ENCODE measurements around the gene LRRC36. TPM values are rescaled to one million over a fixed set of nuclear protein-coding genes. Genes with fewer than 3 reads are reported as not detected.

The LRRC36 gene
- total and polyA plus RNA-seq, 10 of the 15 experiments (the other 5 are each of a cell fraction or from before 2014, with no cell fraction given): 0.45 to 2.0 (median 0.75) TPM; not detected in 1

GRCh38 chr16:67424261-67424615 lies 97.6 kb downstream of the LRRC36 start:
- intact Hi-C loops (cut with micrococcal nuclease; ENCODE audit: unreplicated experiment) (no loop called here), in situ Hi-C loops (cut with MboI) (loop anchor here (25.0 kb wide), 1 partner anchor 437 kb away; the partner anchor contains the start of gene CES4A)
- H3K27ac ChIP-seq (ENCODE audit: control insufficient read depth, insufficient read depth): no peak overlapping the region
- no peaks in the 10 kb centered on the region for H3K36me3 ChIP-seq (ENCODE audit: control insufficient read depth in 2 of 2, insufficient read depth in 2 of 2, low read length in 1 of 2)
- no peak for DNase-seq (ENCODE audit: low read depth, low spot score)
- H3K79me2 ChIP-seq (ENCODE audit: control insufficient read depth, insufficient read depth, low read length): no peaks in the 10 kb centered on the region
- no peak overlapping the region for H3K4me2 ChIP-seq (ENCODE audit: control insufficient read depth, insufficient read depth)
- ChIA-PET SMC1A (ENCODE audit: uncharacterized antibody, unreplicated experiment) (no interaction called here), RAD21 (ENCODE audit: unreplicated experiment) (interaction anchor here (1.2 to 1.4 kb wide), 2 partner anchors 23 to 26 kb away, joined by 3 read pairs; no protein-coding TSS in a partner anchor), POLR2A (no interaction called here), CTCF (interaction anchor here (1.1 to 5.6 kb wide), 3 partner anchors 21 to 43 kb away, joined by 4 to 84 read pairs (median 4); no protein-coding TSS in a partner anchor)
- no peak overlapping the region for H3K4me3 ChIP-seq
- TF ChIP-seq, protein P1, sequence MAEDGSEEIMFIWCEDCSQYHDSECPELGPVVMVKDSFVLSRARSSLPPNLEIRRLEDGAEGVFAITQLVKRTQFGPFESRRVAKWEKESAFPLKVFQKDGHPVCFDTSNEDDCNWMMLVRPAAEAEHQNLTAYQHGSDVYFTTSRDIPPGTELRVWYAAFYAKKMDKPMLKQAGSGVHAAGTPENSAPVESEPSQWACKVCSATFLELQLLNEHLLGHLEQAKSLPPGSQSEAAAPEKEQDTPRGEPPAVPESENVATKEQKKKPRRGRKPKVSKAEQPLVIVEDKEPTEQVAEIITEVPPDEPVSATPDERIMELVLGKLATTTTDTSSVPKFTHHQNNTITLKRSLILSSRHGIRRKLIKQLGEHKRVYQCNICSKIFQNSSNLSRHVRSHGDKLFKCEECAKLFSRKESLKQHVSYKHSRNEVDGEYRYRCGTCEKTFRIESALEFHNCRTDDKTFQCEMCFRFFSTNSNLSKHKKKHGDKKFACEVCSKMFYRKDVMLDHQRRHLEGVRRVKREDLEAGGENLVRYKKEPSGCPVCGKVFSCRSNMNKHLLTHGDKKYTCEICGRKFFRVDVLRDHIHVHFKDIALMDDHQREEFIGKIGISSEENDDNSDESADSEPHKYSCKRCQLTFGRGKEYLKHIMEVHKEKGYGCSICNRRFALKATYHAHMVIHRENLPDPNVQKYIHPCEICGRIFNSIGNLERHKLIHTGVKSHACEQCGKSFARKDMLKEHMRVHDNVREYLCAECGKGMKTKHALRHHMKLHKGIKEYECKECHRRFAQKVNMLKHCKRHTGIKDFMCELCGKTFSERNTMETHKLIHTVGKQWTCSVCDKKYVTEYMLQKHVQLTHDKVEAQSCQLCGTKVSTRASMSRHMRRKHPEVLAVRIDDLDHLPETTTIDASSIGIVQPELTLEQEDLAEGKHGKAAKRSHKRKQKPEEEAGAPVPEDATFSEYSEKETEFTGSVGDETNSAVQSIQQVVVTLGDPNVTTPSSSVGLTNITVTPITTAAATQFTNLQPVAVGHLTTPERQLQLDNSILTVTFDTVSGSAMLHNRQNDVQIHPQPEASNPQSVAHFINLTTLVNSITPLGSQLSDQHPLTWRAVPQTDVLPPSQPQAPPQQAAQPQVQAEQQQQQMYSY (CRISPR knock-in tag; IDR thresholded peaks at IDR 0.05): no peak
- TF ChIP-seq NFYB (IDR thresholded peaks at IDR 0.05; ENCODE audit: insufficient read depth, low read depth, low read length) (no peak), LARP7 (IDR thresholded peaks at IDR 0.05) (no peak), TCF7 (IDR thresholded peaks at IDR 0.05; ENCODE audit: borderline replicate concordance) (no peak)
- no peak overlapping the region for H2AFZ ChIP-seq (ENCODE audit: control insufficient read depth, low read depth, low read length)
- WGBS (ENCODE audit: insufficient coverage, insufficient replicate concordance, low lambda C conversion rate, missing lambda C conversion rate): 37% methylated on average over 5 of the region's 5 CpGs
- 0 out of 2 replicates have a peak, but pooled peaks cover 2% of the 10 kb centered on the region for H4K20me1 ChIP-seq (ENCODE audit: control insufficient read depth, insufficient read depth)
- ATAC-seq: no peak
- no peak for FAIRE-seq
- no peak overlapping the region for H3K9ac ChIP-seq (ENCODE audit: control insufficient read depth, insufficient read depth, low read length)
- H3K4me1 ChIP-seq (ENCODE audit: control insufficient read depth, insufficient read depth, low read length): no peaks in the 10 kb centered on the region
- no TSS peak for BruUV-seq (replicated peaks)
- H3K9me3 ChIP-seq (replicated peaks; ENCODE audit: control insufficient read depth, insufficient read depth, low read length): no peaks in the 10 kb centered on the region
- peaks cover 5% of the 10 kb centered on the region in 2 experiments for H3K27me3 ChIP-seq (replicated peaks in 1 of 2; ENCODE audit: control insufficient read depth in 2 of 2, insufficient read depth in 2 of 2, low read length in 1 of 2)
